WTC11 (cell line): ENCODE measurements around the gene NHS.

Source experiments
- ARID4B ChIP-seq: sonication (generic); formaldehyde crosslinking; IDR thresholded peaks from 2 replicates; pipeline ENCODE4 v1.8.0; 2023; ENCODE audit warnings: missing genetic modification reagents, mild to moderate bottlenecking, borderline replicate concordance
- ATF1 ChIP-seq: sonication (generic); formaldehyde crosslinking; IDR thresholded peaks from 2 replicates; pipeline ENCODE4 v1.8.1; 2023; ENCODE audit warnings: mild to moderate bottlenecking, moderate library complexity, missing genetic modification reagents
- CREB1 ChIP-seq: sonication (generic); formaldehyde crosslinking; IDR thresholded peaks from 2 replicates; pipeline ENCODE4 v1.8.0; 2023; ENCODE audit warnings: mild to moderate bottlenecking, missing genetic modification reagents
- CTCF ChIP-seq: fragments of 200-600 bp; IDR thresholded peaks from 2 replicates; pipeline ENCODE4 v1.8.0; 2022; ENCODE audit warnings: antibody characterized with exemption
- IRF1 ChIP-seq: sonication (generic); formaldehyde crosslinking; IDR thresholded peaks from 2 replicates; pipeline ENCODE4 v1.8.0; 2023; ENCODE audit warnings: missing genetic modification reagents
- MAX ChIP-seq: sonication (generic); formaldehyde crosslinking; IDR thresholded peaks from 2 replicates; pipeline ENCODE4 v1.8.0; 2022; ENCODE audit warnings: mild to moderate bottlenecking, missing genetic modification reagents
- NR1H2 ChIP-seq: sonication (generic); formaldehyde crosslinking; IDR thresholded peaks from 2 replicates; pipeline ENCODE4 v1.9.0; 2021; ENCODE audit warnings: mild to moderate bottlenecking, moderate library complexity, missing genetic modification reagents
- TEAD4 ChIP-seq: sonication (generic); formaldehyde crosslinking; IDR thresholded peaks from 2 replicates; pipeline ENCODE4 v1.8.0; 2022; ENCODE audit warnings: mild to moderate bottlenecking, missing genetic modification reagents
- USF1 ChIP-seq: sonication (generic); formaldehyde crosslinking; IDR thresholded peaks from 2 replicates; pipeline ENCODE4 v1.8.0; 2022; ENCODE audit warnings: mild to moderate bottlenecking, missing genetic modification reagents
- USF2 ChIP-seq: sonication (generic); formaldehyde crosslinking; IDR thresholded peaks from 2 replicates; pipeline ENCODE4 v1.8.1; 2023; ENCODE audit warnings: mild to moderate bottlenecking, missing genetic modification reagents, moderate library complexity
- ZBTB21 ChIP-seq: sonication (generic); formaldehyde crosslinking; IDR thresholded peaks from 2 replicates; pipeline ENCODE4 v1.8.1; 2023; ENCODE audit warnings: mild to moderate bottlenecking, missing genetic modification reagents, borderline replicate concordance
- ZNF423 ChIP-seq: fragments of 250-450 bp; sonication (Bioruptor Pico); IDR thresholded peaks from 2 replicates; pipeline ENCODE4 v2.1.2; 2022; ENCODE audit warnings: mild to moderate bottlenecking, moderate library complexity

- TF ChIP-seq CTCF = no peak
- no peak for TF ChIP-seq ARID4B (CRISPR knock-in tag)
- no peak for TF ChIP-seq USF2 (CRISPR knock-in tag)
- TF ChIP-seq ATF1 (CRISPR knock-in tag) = no peak
- TF ChIP-seq USF1 (CRISPR knock-in tag) = no peak
- TF ChIP-seq TEAD4 = no peak
- TF ChIP-seq ZBTB21 (CRISPR knock-in tag) = no peak
- no peak for TF ChIP-seq NR1H2
- TF ChIP-seq MAX (CRISPR knock-in tag) = no peak
- no peak for TF ChIP-seq CREB1 (CRISPR knock-in tag)
- no peak for TF ChIP-seq ZNF423 (CRISPR knock-in tag)
- no peak for TF ChIP-seq IRF1 (CRISPR knock-in tag)
These were observed 152.9 kb downstream of the NHS start for GRCh38 chrX:17527922-17528321.
